Stomach (tissue), 19 donors: ENCODE data around the gene GKN1. TPM values are rescaled to one million over a fixed set of nuclear protein-coding genes. Genes with fewer than 3 reads are reported as not detected.
A peak's percentile ranks its signal among the peaks of the same experiment; 100 is the strongest.

Experiments used
- DNase-seq, 2 donors: peaks; one replicate each; pipeline versions ENCODE4 v3.0.0 to v3.0.0-alpha.2; 2013 to 2019
- H3K27ac ChIP-seq, 5 donors: fragments of 200-600 bp in 4 of 5; sonication (generic) in 4 of 5; one replicate each; pipeline ENCODE4 v1.5.1; 2013 to 2019; ENCODE audit warnings: mild to moderate bottlenecking in 1 of 5, moderate library complexity in 1 of 5
- H3K27me3 ChIP-seq, 3 donors: fragments of 200-600 bp; sonication (generic); one replicate each; pipeline ENCODE4 v1.5.1; 2017 to 2019; ENCODE audit warnings: mixed run types in 1 of 3
- H3K36me3 ChIP-seq, 4 donors: fragments of 200-600 bp; sonication (generic); 1 replicate in 3 of 4; 2 replicates in 1 of 4; pipeline ENCODE4 v1.5.1; 2016 to 2019
- H3K4me1 ChIP-seq, 4 donors: fragments of 200-600 bp; sonication (generic); one replicate each; pipeline ENCODE4 v1.5.1; 2016 to 2019
- H3K4me3 ChIP-seq, 4 donors: fragments of 200-600 bp; sonication (generic) in 3 of 4; one replicate each; pipeline ENCODE4 v1.5.1; 2016 to 2019; ENCODE audit warnings: mild to moderate bottlenecking in 1 of 4
- H3K9me3 ChIP-seq, 4 donors: fragments of 200-600 bp; sonication (generic); one replicate each; pipeline ENCODE4 v1.5.1; 2016 to 2019
- CTCF ChIP-seq, 7 experiments: fragments of 450-650 bp in 4 of 7; fragments of 200-600 bp in 3 of 7; sonication (generic) in 3 of 7; IDR thresholded peaks; one replicate each; pipeline ENCODE4 v1.5.1; 2016 to 2019; ENCODE audit warnings: antibody characterized with exemption in 7 of 7, control low read depth in 2 of 7, mild to moderate bottlenecking in 1 of 7
- EP300 ChIP-seq: sonication (generic); formaldehyde crosslinking; IDR thresholded peaks from one replicate; pipeline ENCODE4 v1.6.1; 2017; ENCODE audit warnings: antibody characterized with exemption
- POLR2A ChIP-seq, 4 donors: fragments of 450-650 bp; IDR thresholded peaks; one replicate each; pipeline ENCODE4 v1.6.1; 2016; ENCODE audit warnings: antibody characterized with exemption in 4 of 4, control low read depth in 2 of 4, mild to moderate bottlenecking in 1 of 4, moderate library complexity in 1 of 4
- POLR2AphosphoS5 ChIP-seq, 3 donors: sonication (generic); formaldehyde crosslinking; IDR thresholded peaks; one replicate each; pipeline ENCODE4 v1.6.1; 2016; ENCODE audit warnings: antibody characterized with exemption in 3 of 3
- WGBS, 5 donors: extraction: QIAGEN DNeasy Blood & Tissue Kit in 3 of 5; methylation state at CpG; one replicate each; pipeline versions ENCODE4 v1.1.5 to v1.1.7; 2013 to 2018; 5-methylcytosine and 5-hydroxymethylcytosine counted together
- intact Hi-C: fragments of 100-400 bp; cut with DNase I; formaldehyde crosslinking; loops from one replicate; pipeline ENCODE4 v1.15.1; 2023; ENCODE audit warnings: low total_unique reads
- long read RNA-seq, 10 donors: transcript quantifications; one replicate each; lab custom pipeline, GENCODE V29; 2026
- polyA plus RNA-seq, 3 donors: library from polyadenylated mRNA; stranded (reverse); fragments of 200-250 nt; gene quantifications; one replicate each; pipeline ENCODE4 v1.2.3, GENCODE V29; 2013
- total RNA-seq, 5 donors: library from RNA; depleted of rRNA; stranded (reverse); fragments of >200 nt; gene quantifications; one replicate each; pipeline versions ENCODE4 v1.1.0 to v1.2.3, GENCODE V29; 2014 to 2016
- donor health status: healthy with polysubstance abuse.
- donor health status: Bipolar disorder and iron deficiency.
- donor health status: healthy.

Gene GKN1, protein sequence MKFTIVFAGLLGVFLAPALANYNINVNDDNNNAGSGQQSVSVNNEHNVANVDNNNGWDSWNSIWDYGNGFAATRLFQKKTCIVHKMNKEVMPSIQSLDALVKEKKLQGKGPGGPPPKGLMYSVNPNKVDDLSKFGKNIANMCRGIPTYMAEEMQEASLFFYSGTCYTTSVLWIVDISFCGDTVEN
- total RNA-seq (1,000 to 10,000 TPM in 1 of 5 donors, 100 to 1,000 TPM in 3, 1 to 10 TPM in 1; 1.7 to 7,706 (median 380) TPM), polyA plus RNA-seq (1,000 to 10,000 TPM in 2 of 3 donors, 100 to 1,000 TPM in 1; 123 to 7,225 (median 2,484) TPM)
- long read RNA-seq, donor 1, transcript GKN1-201 (6 exons, 814 nt): major isoform, 16 of 23 reads
- long read RNA-seq, donor 1, partial matches to known transcripts: 7 of 23 reads
- long read RNA-seq, donor 1, other reads (novel, unspliced or antisense): 0 of 23 reads
- long read RNA-seq, donor 2, transcript GKN1-201 (6 exons, 814 nt): major isoform, 41 of 48 reads
- long read RNA-seq, donor 2, partial matches to known transcripts: 7 of 48 reads
- long read RNA-seq, donor 2, other reads (novel, unspliced or antisense): 0 of 48 reads
- long read RNA-seq, donor 3, partial matches to known transcripts: 0 of 1 reads
- long read RNA-seq, donor 3, other reads (novel, unspliced or antisense): 0 of 1 reads
- long read RNA-seq, donor 4: 0 reads
- long read RNA-seq, donor 5: 0 reads
- long read RNA-seq, donor 6: 0 reads
- long read RNA-seq, donor 7, transcript GKN1-201 (6 exons, 814 nt): major isoform, 42 of 42 reads
- long read RNA-seq, donor 7, partial matches to known transcripts: 0 of 42 reads
- long read RNA-seq, donor 7, other reads (novel, unspliced or antisense): 0 of 42 reads
- long read RNA-seq, donor 8: 0 reads
- long read RNA-seq, donor 9: 0 reads
- long read RNA-seq, donor 10, partial matches to known transcripts: 0 of 1 reads
- long read RNA-seq, donor 10, other reads (novel, unspliced or antisense): 0 of 1 reads

DNA sequence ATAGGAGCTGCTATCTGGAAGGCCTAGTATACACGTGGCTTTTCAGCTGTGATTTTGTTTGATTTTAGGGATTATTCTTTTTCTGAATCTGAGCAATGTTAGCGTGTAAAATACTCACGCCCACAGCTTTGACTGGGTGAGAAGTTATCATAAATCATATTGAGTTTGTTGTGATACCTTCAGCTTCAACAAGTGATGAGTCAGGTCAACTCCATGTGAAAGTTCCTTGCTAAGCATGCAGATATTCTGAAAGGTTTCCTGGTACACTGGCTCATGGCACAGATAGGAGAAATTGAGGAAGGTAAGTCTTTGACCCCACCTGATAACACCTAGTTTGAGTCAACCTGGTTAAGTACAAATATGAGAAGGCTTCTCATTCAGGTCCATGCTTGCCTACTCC lies at the start of gene GKN1:
TSS of gene GKN1 (plus strand) at position 386 of the 400 bp plus-strand sequence. CDS start 42 bp downstream, outside the sequence.
- whole genome bisulfite sequencing, 5 donors: 38 to 51% (median 46%) methylated on average over 3 of the region's 3 CpGs
- H3K27me3 ChIP-seq: peaks cover 0 to 3% (median 0%) of the 10 kb centered on the region in 3 donors
- peaks cover 0 to 12% (median 4%) of the 10 kb centered on the region in 4 donors for H3K4me1 ChIP-seq
- no peaks in the 10 kb centered on the region for H3K36me3 ChIP-seq
- no peaks in the 10 kb centered on the region for H3K9me3 ChIP-seq
- intact Hi-C loops: no loop called here
- no peak for TF ChIP-seq EP300
- peak in 2 of 3 donors; percentile 41 to 72 for TF ChIP-seq POLR2AphosphoS5 (IDR thresholded peaks at IDR 0.05)
- no peak for TF ChIP-seq CTCF (IDR thresholded peaks at IDR 0.05)
- H3K4me3 ChIP-seq: peak within 1 kb of the TSS in 1 of 4 donors; percentile 28
- peak within 1 kb of the TSS in 3 of 5 donors; percentile 16 to 75 (median 42) for H3K27ac ChIP-seq
- DNase-seq: no peak

DNA sequence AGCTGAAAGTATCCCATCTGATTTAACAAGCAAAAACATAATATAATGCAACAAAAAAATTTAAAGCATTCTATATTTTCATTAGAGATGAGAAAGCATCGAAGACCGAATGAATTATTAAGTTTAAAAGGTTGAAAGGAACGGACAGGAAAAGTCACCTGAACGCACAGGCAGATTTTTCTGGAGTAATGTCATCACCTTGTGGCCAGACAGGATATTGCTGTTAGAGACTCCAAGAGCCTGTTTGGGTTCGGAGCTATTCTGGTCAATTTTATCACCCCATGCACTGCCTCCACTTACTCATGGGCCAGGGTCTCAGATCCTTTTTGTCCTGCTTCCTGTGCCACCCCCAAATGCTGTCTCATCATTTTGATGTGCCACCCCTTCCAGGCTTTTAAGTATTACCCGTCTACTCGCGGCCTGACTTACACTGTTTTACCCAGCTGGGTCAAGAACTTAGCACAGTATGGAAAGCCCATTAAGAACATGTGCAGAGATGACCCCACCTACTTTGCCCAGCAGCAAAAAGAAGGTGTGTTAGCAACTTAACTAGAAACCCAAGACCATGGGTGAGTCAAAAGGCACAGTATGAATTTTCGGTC lies 49.0 kb upstream of the GKN1 start:
- TF ChIP-seq CTCF (IDR thresholded peaks at IDR 0.05): peak in 5 of 7 experiments; percentile 82 to 90 (median 87)
- no peak for TF ChIP-seq POLR2A (IDR thresholded peaks at IDR 0.05)
- TF ChIP-seq EP300: no peak
- H3K27me3 ChIP-seq: no peaks in the 10 kb centered on the region
- intact Hi-C loops: loop anchor here (10.0 kb wide), 1 partner anchor 441 kb away; no protein-coding TSS in a partner anchor
- peaks cover under 1 to 22% (median 6%) of the 10 kb centered on the region in 4 donors for H3K4me1 ChIP-seq
- H3K27ac ChIP-seq: no peak overlapping the region
- no peaks in the 10 kb centered on the region for H3K9me3 ChIP-seq
- H3K4me3 ChIP-seq: no peak overlapping the region
- peak; percentile 37 to 79 for DNase-seq
- WGBS, 5 donors: 38 to 43% (median 39%) methylated on average over 9 of the region's 9 CpGs
- H3K36me3 ChIP-seq: no peaks in the 10 kb centered on the region

GRCh38 chr2:68926796-68927195 lies 47.6 kb upstream of the GKN1 start:
- H3K36me3 ChIP-seq: no peaks in the 10 kb centered on the region
- WGBS, 5 donors: 40 to 68% (median 60%) methylated on average over 4 of the region's 4 CpGs
- intact Hi-C loops: loop anchor here (10.0 kb wide), 1 partner anchor 442 kb away; no protein-coding TSS in a partner anchor

More at GRCh38 chr2:68926796-68927195, 47.6 kb upstream of the GKN1 start:
- H3K4me3 ChIP-seq: no peak overlapping the region
- H3K27ac ChIP-seq: no peak overlapping the region
- peaks cover 0 to 8% (median 2%) of the 10 kb centered on the region in 4 donors for H3K4me1 ChIP-seq
- H3K27me3 ChIP-seq: no peaks in the 10 kb centered on the region
- DNase-seq: peak in 1 of 2 donors; percentile 14
- no peaks in the 10 kb centered on the region for H3K9me3 ChIP-seq
- TF ChIP-seq POLR2AphosphoS5 (IDR thresholded peaks at IDR 0.05) (no peak), POLR2A (IDR thresholded peaks at IDR 0.05) (no peak), EP300 (no peak), CTCF (IDR thresholded peaks at IDR 0.05) (no peak)
